ENCODE results near the gene CPNE5.

- TF ChIP-seq, protein P1, sequence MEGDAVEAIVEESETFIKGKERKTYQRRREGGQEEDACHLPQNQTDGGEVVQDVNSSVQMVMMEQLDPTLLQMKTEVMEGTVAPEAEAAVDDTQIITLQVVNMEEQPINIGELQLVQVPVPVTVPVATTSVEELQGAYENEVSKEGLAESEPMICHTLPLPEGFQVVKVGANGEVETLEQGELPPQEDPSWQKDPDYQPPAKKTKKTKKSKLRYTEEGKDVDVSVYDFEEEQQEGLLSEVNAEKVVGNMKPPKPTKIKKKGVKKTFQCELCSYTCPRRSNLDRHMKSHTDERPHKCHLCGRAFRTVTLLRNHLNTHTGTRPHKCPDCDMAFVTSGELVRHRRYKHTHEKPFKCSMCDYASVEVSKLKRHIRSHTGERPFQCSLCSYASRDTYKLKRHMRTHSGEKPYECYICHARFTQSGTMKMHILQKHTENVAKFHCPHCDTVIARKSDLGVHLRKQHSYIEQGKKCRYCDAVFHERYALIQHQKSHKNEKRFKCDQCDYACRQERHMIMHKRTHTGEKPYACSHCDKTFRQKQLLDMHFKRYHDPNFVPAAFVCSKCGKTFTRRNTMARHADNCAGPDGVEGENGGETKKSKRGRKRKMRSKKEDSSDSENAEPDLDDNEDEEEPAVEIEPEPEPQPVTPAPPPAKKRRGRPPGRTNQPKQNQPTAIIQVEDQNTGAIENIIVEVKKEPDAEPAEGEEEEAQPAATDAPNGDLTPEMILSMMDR (conservative IDR thresholded peaks at IDR 0.05; ENCODE audit: low read depth, low read length) = no peak
- TF ChIP-seq EZH2 (IDR thresholded peaks at IDR 0.05; ENCODE audit: low read length, unreplicated experiment) (no peak), EZH2phosphoT487 (IDR thresholded peaks at IDR 0.05; ENCODE audit: borderline replicate concordance, low read length) (no peak)
These were observed 104.7 kb downstream of the CPNE5 start for GRCh38 chr6:36734486-36735060.
